Neural cell (in vitro differentiated cells): ENCODE measurements around the gene R3HDM4.

Source experiments
- EP300 ChIP-seq: fragments of 450-650 bp; conservative IDR thresholded peaks from 2 replicates; pipeline ENCODE4 v1.6.1; 2014; ENCODE audit warnings: antibody characterized with exemption, mild to moderate bottlenecking, moderate library complexity; ENCODE audit not compliant: poor library complexity, severe bottlenecking
- EZH2 ChIP-seq: fragments of 200-600, 300-800 bp; shearing (Covaris generic), sonication (generic); IDR thresholded peaks from 2 replicates; pipeline ENCODE4 v1.6.1; 2014; ENCODE audit warnings: antibody characterized with exemption, low read length, borderline replicate concordance, mild to moderate bottlenecking; ENCODE audit not compliant: insufficient read depth, poor library complexity, severe bottlenecking
- TAF1 ChIP-seq: IDR thresholded peaks from 2 replicates; pipeline ENCODE4 v1.6.1; 2012; ENCODE audit warnings: low read depth
- TF ChIP-seq, protein P1 (sequence below): fragments of 450-650 bp; IDR thresholded peaks from 2 replicates; pipeline ENCODE4 v1.5.1; 2014; ENCODE audit warnings: antibody characterized with exemption, mild to moderate bottlenecking, moderate library complexity; ENCODE audit not compliant: poor library complexity, severe bottlenecking
- TF ChIP-seq, protein P2 (sequence below): IDR thresholded peaks from 2 replicates; pipeline ENCODE4 v1.6.1; 2012; ENCODE audit warnings: borderline replicate concordance

DNA sequence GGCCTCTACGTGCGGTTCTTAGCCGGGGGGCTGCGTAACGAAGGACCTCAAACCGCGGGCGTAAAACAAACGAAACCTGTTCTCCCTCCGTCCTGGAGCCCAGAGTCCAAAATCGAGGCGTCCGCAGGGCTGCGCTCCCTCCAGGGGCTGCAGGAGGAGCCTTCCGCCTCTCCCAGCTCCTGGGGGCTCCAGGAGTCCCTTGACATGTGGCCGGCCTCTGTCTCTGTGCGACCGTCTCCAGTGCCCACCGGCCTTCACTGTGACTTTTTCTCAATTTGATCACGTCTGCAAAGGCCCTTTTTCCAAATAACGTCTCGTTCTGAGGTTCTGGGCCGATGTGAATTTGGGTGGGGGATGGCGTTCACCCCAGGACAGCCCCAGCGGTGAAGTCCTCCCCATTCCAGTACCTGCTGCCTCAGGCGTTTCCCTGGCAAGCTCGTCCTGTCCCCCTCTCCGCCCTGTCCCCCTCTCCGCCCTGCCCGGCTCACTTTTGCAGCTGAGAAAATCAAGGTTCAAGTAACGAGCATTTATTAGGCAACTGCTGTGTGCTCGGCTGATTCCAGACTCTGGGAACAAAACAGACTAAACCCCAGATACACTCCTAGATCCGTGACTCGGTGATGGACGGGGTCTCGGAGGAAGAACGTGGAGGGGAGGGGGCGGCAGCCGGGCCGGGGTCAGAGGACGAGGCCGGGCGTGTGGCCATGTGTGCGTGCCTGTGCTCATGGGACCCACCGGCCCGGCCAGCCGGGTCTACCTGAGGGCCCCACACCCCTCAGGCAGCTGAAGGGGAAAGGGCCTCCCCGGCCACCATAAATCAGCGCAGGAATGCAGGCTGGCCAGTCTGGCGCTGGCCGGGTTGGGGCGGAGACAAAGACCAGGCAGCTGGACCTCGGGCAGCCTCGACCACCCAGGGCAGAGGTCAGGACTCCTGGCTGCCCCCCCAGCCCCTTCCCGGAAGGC lies 43.1 kb upstream of the R3HDM4 start:
- TF ChIP-seq EZH2 (no peak), EP300 (no peak), TAF1 (no peak)
- TF ChIP-seq, protein P1, sequence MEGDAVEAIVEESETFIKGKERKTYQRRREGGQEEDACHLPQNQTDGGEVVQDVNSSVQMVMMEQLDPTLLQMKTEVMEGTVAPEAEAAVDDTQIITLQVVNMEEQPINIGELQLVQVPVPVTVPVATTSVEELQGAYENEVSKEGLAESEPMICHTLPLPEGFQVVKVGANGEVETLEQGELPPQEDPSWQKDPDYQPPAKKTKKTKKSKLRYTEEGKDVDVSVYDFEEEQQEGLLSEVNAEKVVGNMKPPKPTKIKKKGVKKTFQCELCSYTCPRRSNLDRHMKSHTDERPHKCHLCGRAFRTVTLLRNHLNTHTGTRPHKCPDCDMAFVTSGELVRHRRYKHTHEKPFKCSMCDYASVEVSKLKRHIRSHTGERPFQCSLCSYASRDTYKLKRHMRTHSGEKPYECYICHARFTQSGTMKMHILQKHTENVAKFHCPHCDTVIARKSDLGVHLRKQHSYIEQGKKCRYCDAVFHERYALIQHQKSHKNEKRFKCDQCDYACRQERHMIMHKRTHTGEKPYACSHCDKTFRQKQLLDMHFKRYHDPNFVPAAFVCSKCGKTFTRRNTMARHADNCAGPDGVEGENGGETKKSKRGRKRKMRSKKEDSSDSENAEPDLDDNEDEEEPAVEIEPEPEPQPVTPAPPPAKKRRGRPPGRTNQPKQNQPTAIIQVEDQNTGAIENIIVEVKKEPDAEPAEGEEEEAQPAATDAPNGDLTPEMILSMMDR: no peak
- TF ChIP-seq, protein P2, sequence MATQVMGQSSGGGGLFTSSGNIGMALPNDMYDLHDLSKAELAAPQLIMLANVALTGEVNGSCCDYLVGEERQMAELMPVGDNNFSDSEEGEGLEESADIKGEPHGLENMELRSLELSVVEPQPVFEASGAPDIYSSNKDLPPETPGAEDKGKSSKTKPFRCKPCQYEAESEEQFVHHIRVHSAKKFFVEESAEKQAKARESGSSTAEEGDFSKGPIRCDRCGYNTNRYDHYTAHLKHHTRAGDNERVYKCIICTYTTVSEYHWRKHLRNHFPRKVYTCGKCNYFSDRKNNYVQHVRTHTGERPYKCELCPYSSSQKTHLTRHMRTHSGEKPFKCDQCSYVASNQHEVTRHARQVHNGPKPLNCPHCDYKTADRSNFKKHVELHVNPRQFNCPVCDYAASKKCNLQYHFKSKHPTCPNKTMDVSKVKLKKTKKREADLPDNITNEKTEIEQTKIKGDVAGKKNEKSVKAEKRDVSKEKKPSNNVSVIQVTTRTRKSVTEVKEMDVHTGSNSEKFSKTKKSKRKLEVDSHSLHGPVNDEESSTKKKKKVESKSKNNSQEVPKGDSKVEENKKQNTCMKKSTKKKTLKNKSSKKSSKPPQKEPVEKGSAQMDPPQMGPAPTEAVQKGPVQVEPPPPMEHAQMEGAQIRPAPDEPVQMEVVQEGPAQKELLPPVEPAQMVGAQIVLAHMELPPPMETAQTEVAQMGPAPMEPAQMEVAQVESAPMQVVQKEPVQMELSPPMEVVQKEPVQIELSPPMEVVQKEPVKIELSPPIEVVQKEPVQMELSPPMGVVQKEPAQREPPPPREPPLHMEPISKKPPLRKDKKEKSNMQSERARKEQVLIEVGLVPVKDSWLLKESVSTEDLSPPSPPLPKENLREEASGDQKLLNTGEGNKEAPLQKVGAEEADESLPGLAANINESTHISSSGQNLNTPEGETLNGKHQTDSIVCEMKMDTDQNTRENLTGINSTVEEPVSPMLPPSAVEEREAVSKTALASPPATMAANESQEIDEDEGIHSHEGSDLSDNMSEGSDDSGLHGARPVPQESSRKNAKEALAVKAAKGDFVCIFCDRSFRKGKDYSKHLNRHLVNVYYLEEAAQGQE: no peak
